A673 (cell line): Measurements from ENCODE around the gene CDH4.

Source experiments
- EZH2 ChIP-seq: fragments of 200-600 bp; sonication (generic); IDR thresholded peaks from 2 replicates; pipeline ENCODE4 v1.6.1; 2017; ENCODE audit warnings: borderline replicate concordance, low read depth, mild to moderate bottlenecking, mixed read lengths, antibody characterized with exemption, low read length; ENCODE audit not compliant: poor library complexity, severe bottlenecking
- TF ChIP-seq, protein P1 (sequence below): fragments of 300-800, 200-600 bp; sonication (generic); conservative IDR thresholded peaks from 2 replicates; pipeline ENCODE4 v1.5.1; 2017; ENCODE audit warnings: low read depth, mild to moderate bottlenecking, antibody characterized with exemption, low read length, moderate library complexity, mixed read lengths

DNA sequence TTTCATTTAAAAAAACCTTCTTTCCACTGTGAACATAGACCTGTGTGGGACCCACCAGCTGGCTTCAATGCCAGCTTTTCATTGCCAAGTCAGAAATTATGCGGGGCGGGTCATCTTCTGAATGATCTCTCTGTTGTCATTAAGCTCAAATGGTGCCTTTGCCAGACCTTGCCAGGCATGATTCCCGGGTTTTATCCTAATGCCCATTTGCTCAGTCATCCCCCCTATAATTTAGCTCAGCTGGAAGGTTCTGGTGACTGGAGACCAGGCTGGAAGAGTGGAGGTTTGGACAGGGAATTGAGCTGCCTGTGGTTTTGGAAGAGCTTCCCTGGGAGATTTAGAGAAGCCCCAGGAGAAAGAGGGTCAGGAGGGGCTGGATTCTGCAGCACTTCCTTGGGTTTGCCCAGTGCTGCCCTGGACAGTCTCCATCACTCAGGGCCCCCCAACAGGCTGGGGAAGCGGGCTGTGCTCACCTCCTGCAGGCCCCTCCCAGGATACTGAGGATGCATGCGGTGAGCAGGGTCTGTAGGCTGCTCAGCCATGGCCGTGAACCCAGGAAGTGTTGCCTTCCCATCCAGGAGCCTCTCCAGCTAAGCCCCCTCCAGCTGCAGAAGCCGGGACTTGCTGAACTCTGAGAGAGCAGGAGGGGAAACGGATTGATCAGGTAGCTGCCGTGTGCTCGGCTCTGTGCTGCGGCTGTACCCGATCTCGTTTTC, 273.0 kb downstream of the CDH4 start:
- TF ChIP-seq, protein P1, sequence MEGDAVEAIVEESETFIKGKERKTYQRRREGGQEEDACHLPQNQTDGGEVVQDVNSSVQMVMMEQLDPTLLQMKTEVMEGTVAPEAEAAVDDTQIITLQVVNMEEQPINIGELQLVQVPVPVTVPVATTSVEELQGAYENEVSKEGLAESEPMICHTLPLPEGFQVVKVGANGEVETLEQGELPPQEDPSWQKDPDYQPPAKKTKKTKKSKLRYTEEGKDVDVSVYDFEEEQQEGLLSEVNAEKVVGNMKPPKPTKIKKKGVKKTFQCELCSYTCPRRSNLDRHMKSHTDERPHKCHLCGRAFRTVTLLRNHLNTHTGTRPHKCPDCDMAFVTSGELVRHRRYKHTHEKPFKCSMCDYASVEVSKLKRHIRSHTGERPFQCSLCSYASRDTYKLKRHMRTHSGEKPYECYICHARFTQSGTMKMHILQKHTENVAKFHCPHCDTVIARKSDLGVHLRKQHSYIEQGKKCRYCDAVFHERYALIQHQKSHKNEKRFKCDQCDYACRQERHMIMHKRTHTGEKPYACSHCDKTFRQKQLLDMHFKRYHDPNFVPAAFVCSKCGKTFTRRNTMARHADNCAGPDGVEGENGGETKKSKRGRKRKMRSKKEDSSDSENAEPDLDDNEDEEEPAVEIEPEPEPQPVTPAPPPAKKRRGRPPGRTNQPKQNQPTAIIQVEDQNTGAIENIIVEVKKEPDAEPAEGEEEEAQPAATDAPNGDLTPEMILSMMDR: no peak
- TF ChIP-seq EZH2: no peak
